Jurkat, Clone E6-1 (cell line): ENCODE data around the gene TMEM120B. TPM values are rescaled to one million over a fixed set of nuclear protein-coding genes. Genes with fewer than 3 reads are reported as not detected.
A peak's percentile ranks its signal among the peaks of the same experiment; 100 is the strongest.
"Not testable (repeated sequence)": the region's sequence is repeated elsewhere in the genome, so short reads cannot be mapped to it uniquely, and the experiment has no call there.

Experiments
- DNase-seq: peaks from one replicate; pipeline ENCODE4 v3.0.0-alpha.2; 2011; ENCODE audit warnings: low read depth, low spot score
- H3K4me3 ChIP-seq: 2 replicates; pipeline ENCODE4 v1.5.1; 2011; ENCODE audit warnings: mild to moderate bottlenecking, low read length, control low read depth, moderate library complexity
- polyA plus RNA-seq: library from polyadenylated mRNA; unstranded; fragments of >200 nt; gene quantifications from one replicate; pipeline ENCODE4 v1.2.1, GENCODE V29; 2012; ENCODE audit warnings: missing spikeins; ENCODE audit not compliant: insufficient read length, insufficient read depth

Gene TMEM120B
- 11.2 TPM for polyA plus RNA-seq

DNA sequence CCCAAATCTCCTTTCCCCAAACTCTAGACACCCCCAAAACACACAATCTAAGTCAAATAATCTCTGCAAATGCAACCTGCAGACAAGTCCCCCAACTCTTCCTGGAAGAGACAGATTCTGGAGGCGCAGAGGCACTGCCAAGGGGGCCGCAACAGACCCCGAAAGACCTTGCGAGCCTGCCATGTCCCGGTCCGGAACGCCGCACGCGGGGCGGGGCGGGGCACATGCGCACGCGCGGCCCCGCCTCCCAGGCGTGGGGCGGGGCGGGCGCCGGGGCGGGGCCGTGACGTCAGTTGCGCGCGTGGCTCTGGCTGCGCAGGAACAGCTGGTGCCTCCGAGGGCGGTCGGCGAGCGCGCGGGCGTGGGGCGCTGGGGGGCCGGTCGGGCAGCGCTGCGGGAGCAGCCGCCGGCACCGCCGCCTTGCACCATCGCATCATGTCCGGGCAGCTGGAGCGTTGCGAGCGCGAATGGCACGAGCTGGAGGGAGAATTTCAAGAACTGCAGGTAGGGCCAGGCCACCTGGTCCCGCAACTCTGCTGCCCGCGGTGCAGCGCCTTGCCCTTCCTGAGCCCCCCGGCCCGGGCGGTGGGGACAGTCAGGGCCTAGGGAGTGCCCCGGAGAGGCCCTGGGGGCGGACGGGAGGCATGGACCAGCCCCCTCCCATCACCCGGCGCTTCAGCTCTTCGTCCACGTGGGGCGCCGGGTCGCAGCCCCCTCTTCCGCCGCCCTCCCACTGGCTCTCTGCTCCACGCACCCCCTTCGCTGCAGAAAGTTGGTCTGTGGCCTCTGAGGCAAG lies at the start of gene TMEM120B:
TMEM120B (plus strand) TSS at position 292 of the 796 bp plus-strand sequence; CDS start at position 436, 144 bp downstream.
- DNase-seq, result peak; percentile 43
- peak within 1 kb of the TSS; percentile 84 for H3K4me3 ChIP-seq

DNA sequence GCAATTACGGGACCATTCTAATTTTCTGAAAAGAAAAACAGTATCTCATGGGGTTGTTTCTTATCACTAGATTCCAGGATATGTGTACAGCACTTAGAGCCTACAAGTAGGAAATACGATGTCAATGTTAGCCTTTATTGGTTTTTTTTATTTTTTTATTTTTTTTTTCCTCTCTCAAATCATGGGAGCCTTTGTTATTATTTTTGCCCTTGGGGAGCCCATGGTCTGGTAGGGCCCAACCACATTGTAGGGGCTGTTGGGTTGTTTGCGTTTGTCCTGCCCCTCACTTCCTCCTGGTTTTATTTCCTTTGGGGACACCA lies 49.0 kb upstream of the TMEM120B start:
- peak overlapping the region; percentile 32 for H3K4me3 ChIP-seq
- no peak for DNase-seq

DNA sequence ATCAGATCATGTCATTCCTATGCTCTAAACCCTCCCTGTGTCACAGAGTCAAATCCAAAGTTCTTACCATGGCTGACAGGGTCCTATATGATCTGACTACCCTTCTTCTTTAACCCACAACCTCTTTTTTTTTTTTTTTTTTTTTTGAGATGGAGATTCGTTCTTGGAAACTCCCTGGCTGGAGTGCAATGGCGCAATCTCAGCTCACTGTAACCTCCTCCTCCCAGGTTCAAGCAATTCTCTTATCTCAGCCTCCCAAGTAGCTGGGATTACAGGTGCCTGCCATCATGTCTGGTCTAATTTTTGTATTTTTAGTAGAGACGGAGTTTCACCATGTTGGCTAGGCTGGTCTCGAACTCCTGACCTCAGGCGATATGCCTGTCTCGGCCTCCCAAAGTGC lies 45.7 kb upstream of the TMEM120B start:
- H3K4me3 ChIP-seq, DNase-seq: not testable (repeated sequence)

DNA sequence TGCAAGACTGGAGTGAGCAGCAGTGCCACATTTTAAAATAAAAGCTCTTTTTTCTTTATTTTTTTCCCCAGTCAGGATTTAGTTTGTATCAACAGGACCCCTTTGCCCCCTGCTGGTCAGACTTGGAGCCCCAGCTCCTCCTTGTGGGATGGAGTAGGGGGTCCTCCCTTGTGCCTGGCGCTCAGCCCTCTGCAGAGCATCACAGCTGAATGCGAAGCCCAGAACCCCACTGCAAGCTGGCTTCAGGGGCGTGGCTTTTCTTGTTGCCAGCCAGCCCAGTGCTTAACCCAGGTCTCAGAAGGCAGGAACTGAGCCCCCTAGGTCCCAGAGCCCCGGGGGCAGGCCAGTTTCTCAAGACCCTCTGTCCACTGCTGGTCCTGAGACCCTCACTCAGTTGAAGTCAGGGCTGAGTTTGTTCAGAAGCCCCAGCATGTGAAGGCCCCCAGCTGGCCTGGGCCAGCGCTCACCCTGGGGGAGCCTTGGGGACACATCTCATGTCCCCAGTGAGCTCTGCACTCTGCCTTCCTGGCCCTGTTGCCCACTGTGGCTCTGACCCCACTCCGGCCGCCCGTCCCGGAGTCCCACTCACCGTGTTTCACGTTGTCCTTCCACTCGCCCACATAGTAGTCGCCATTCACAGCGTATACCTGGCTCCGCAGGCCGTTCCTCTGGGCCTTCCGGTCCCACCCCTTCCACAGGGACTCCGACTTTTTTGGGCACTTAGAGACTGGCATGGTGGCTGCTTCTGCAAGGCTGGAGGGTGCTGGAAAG lies 43.6 kb upstream of the TMEM120B start:
- peak; percentile 58 for DNase-seq
- no peak overlapping the region for H3K4me3 ChIP-seq

DNA sequence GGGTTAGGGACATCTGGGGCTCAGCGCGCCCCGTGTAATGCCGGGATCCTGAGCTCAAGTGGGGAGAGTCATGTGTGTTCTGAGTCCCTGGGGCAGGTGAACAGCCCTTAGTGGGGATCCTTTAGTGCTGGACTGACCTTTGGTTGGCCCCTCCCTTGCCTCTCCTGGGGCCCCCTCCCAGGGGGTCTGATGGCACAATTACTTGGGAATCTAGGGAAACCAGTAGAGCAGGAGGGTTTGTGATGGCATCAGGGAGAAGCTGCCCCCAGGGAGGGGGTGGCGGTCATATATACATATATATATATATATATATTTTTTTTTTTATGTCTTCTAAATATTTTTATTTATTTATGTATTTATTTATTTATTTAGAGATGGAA lies 43.0 kb upstream of the TMEM120B start, which contains the start of gene MORN3:
MORN3 (minus strand) TSS at position 134 of the 380 bp plus-strand sequence. CDS start 171 bp downstream, outside the sequence.
- DNase-seq, result no peak
- no peak within 1 kb of the TSS for H3K4me3 ChIP-seq

DNA sequence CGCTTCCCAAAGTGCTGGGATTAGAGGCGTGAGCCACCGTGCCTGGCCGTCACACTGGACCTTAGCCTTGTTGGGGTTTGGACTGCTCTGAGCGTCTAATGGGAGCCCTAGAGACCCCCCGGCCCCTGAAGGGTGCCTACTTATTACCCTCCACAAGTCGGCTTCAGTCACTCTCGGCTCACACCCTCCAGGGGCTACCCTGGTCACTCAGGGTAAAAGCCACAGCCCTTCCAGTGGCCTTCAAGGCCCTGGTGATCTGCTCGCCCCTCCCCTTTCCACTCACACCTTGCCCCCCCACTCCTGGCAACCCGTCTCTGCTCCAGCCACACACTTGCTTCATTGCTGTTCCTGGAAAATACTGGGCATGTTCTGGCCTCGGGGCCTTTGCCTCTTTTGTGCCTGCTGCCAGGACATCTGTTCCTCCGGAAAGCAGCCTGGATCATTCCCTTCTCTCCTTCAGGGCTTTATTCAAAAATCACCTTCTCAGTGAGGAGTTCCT lies 39.5 kb upstream of the TMEM120B start:
- H3K4me3 ChIP-seq, result peak overlapping the region; percentile 61
- DNase-seq, result no peak

DNA sequence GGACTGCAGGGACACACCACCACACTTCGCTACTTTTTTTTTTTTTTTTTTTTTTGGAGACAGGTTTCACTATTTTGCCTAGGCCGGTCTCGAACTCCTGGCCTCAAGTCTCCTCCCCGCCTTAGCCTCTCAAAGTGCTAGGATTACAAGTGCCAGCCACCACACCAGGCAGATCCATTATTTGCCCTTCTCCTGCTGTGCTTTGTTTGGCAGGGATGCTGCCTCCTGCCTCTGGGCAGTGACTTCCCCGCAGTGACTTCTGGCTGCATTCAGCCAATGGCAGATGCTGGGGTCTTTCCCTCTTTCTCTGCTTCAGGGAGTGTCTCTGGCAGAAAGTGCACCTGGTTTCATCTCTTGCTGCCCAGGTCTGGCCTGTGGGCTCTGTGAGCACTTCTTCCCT lies 36.4 kb upstream of the TMEM120B start:
- H3K4me3 ChIP-seq, result no peak overlapping the region
- DNase-seq, result no peak

DNA sequence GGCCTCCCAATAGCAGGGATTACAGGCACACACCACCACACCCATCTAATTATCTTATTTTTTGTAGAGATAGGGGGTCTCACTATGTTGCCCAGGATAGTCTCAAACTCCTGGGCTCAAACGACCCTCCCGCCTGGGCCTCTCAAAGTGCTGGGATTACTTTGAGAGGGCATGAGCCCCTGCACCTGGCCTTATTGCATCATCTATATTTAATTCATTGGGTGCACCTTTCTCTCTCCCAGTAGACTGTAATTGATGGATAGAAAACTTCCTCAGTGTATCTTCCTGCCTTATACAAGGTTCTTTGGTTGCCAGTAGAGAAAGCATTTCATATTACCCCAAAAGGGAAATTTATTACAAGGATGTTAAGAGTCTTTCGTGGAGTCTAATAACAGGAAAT lies 34.2 kb upstream of the TMEM120B start:
- no peak overlapping the region for H3K4me3 ChIP-seq
- DNase-seq, result no peak

DNA sequence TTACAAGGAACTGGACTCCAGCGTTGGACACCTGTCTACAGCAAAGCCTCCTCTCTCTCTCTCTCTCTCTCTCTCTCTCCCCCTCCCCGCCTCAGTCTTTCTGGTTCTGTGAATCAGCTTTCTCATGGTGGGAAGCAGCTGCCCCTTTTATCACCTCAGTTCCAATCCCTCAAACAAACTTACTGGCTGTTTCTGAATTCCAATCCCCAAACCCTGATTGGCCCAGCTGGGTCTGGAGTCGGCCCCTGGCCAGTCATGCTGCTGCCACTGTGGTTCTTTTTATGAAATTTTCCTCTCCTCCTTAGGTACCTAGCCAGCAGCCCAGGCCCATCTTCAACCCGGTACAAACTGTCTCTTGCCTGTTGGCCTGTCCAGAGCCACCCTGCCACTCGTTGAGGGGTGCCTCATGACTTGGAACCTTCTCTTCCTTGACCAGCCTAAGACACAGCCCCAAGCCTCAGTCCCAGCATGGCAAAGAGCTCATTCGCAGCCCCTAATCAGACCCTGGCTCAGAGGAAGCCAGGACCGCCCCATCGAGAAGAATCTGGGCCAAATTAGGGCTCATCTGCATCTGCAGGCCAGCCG lies 33.7 kb upstream of the TMEM120B start:
- H3K4me3 ChIP-seq, result no peak overlapping the region
- no peak for DNase-seq

DNA sequence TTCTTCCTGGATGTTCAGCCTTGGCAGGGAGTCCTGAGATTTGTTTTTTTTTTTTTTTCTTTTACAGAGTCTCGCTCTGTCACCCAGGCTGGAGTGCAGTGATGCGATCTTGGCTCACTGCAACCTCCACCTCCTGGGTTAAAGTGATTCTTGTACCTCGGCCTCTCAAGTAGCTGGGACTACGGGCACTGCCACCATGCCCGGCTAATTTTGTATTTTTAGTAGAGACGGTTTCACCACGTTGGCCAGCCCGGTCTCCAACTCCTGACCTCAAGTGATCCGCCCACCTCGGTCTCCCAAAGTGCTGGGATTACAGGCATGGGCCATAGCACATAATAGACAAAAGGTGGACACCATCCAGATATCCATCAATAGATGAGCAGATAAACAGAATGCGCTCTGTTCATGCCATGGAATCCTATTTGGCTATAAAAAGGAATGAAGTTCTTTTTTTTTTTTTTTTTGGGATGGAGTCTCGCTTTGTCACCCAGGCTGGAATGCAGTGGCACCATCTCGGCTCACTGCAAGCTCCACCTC lies 32.8 kb upstream of the TMEM120B start:
- DNase-seq, H3K4me3 ChIP-seq: not testable (repeated sequence)

DNA sequence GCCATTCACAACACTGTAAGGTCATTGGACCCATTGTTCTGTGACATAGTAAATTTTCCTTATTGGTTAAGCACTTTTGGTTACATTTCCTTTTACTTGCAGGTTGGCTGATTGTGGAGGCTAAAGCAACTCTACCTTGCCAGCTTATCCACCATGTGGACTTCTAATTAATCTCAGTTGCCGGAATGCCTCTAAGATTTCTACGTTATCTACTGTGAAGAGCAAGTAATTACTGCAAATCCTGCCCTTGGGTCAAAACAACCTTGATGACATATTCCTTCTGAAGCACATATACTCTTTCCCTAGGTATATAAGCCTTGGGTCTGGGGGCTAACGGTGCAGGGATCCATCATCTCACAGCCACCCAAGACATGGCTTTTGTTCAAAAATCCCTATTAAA lies 23.6 kb upstream of the TMEM120B start:
- DNase-seq, result no peak
- H3K4me3 ChIP-seq, result no peak overlapping the region

DNA sequence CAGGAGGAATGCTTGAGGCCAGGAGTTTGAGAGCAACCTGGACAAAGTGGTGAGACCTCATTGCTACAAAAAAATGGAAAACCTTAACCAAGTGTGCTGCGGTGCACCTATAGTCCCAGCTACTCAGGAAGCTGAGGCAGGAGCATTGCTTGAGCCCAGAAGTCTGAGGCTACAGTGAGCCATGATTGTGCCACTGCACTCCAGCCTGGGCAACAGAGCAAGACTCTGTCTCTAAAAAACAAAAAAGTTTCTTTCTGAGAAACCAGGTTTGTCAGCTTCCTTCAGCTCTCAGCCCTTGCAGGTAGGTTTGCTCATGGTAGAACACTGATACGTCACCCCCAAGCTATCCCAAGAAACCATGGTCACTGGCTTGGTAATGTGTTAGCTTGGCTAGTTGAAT lies 23.1 kb upstream of the TMEM120B start:
- no peak overlapping the region for H3K4me3 ChIP-seq
- DNase-seq, result no peak

DNA sequence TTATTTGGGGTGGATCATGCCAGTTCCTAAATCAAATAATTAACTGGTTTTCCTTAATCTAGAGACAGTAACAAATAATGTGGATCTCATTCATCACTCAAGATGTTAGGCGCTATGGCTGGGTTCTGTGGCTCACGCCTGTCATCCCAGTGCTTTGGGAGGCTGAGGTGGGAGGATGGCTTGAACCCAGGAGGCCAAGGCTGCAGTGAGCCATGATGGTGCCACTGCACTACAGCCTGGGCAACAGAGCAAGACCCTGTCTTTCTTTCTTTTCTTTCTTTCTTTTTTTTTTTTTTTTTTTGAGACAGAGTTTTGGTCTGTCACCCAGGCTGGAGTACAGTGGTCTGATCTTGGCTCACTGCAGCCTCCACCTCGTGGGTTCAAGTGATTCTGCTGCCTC lies 19.8 kb upstream of the TMEM120B start:
- not testable (repeated sequence) for H3K4me3 ChIP-seq, DNase-seq

DNA sequence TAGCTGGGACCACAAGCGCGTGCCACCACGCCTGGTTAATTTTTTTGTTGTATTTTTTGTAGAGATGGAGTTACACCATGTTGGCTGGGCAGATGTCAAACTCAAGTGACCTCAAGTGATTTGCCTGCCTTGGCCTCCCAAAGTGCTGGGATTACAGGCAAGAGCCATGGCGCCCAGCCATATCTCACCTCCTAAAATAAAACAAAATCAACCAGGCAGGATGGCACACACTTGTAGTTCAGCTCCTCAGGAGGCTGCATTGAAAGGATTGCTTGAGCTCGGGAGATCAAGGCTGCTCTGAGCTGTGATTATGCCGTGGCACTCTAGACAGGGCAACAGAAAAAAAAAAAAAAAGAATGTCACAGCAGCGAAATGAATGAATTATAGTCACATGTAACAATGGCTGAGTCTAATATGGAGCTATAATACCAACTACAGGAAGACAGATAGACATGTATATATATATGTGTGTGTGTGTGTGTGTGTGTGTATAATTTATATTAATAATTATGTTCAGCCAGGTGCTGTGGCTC lies 19.3 kb upstream of the TMEM120B start:
- no peak for DNase-seq
- H3K4me3 ChIP-seq, result no peak overlapping the region

DNA sequence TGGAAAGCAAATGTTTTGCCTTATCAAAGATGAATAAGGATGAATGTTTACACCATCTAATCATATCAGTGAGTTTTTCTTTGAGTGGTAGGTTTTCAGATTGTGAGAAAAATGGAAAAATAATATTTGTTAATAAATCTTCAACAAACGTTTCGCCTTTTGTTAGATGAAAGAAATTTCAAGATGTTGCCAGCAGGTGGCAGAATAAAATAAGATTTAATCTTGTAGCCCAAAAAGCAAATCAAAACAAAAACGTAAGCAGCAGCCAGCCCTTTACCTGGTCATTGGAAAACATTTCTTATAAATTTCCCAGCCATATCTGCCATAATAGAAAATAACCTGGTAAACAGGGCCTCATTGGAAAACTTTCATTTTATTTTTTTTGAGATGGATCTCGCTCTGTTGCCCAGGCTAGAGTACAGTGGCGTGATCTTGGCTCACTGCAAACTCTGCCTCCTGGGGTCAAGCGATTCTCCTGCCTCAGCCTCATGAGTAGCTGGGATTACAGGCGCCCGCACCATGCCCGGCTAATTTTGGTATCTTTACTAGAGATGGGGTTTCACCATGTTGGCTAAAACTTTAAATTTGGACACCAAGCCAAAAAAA lies 15.4 kb upstream of the TMEM120B start:
- peak; percentile 60 for DNase-seq

DNA sequence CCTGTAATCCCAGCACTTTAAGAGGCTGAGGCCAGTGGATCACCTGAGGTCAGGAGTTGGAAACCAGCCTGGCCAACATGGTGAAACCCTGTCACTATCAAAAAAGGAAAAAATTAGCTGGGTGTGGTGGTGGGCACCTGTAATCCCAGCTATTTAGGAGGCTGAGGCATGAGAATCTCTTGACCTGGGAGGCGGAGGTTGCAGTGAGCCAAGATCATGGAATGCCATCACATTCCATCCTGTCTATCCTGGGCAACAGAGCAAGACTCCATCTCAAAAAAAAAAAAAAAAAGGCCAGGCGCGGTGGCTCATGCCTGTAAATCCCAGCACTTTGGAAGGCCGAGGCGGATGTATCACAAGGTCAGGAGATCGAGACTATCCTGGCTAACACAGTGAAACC lies 14.7 kb upstream of the TMEM120B start:
- DNase-seq, H3K4me3 ChIP-seq: not testable (repeated sequence)

More for the DNA sequence above, 15.4 kb upstream of the TMEM120B start:
- no peak overlapping the region for H3K4me3 ChIP-seq

DNA sequence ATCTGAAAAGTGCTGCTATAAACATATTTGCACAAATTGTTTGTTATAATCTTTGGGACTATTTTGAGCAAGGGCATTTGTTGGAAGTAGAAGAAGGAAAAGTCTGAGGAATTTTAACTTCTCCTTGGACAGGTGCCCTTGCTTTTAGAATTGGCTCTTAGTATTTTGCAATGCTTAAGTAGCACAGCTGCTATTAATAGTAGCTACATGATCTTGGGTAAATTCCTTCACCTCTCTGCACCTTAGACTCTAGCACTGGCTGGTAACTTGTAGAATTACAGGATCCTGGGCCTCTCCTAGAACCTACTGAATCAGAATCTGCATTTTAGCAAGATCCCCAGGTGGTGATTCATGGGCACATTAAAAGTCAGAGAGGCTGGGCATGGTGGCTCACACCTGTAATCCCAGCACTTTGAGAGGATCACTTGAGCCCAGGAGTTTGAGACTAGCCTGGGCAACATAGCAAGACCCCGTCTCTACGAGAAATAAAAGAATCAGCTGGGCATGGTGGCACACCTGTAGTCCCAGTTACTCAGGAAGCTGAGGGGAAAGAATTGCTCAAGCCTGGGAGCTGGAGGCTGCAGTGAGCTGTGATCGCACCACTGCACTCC lies 10.8 kb upstream of the TMEM120B start:
- no peak for DNase-seq
- H3K4me3 ChIP-seq, result no peak overlapping the region

DNA sequence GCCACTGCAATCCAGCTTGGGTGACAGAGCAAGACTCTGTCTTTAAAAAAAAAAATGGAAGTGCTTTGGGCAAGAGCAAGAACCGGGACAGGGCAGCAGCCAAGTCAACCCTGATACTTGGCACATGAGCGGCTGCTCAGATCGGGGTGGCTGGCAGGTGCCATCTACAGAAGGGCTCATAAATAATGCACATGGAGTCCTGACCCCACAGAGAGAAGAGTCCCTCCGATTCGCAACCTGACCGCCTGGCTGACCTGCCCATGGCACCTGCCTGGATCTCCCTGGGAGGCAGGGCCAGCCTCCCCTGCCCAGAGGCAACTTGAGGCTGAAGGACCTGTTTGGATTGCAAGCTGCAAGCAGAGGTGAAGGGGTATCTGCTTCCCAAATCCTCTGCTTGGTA lies 9.6 kb upstream of the TMEM120B start:
- no peak for DNase-seq
- H3K4me3 ChIP-seq, result no peak overlapping the region

DNA sequence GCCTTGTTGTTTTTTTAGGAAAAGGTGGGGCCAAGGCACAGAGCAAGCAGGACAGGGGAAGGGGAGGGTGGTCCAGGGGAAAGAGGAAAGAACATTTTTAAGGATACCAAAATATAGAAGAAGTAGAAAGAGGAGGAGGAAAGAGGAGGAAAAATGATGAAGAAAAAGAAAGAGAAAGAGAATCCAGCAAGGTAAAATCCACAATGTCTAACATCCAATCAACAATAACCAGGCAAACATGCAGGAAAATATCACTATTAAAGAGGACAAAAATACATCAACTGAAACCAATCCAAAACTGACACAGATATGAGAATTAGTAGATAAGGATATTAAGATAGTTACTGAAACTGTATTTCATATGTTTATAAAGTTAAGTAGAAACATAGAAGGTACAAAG lies 7.0 kb upstream of the TMEM120B start:
- H3K4me3 ChIP-seq, result no peak overlapping the region

More for the DNA sequence above, 7.0 kb upstream of the TMEM120B start:
- DNase-seq, result no peak
